Uterus (tissue), 2 donors: Measurements from ENCODE around the gene SLC38A8.

Source experiments
- CTCF ChIP-seq, 4 experiments: fragments of 200-600 bp in 2 of 4; fragments of 450-650 bp in 2 of 4; sonication (generic) in 2 of 4; IDR thresholded peaks; one replicate each; pipeline ENCODE4 v1.5.1; 2016 to 2019; ENCODE audit warnings: antibody characterized with exemption in 4 of 4, mild to moderate bottlenecking in 2 of 4, moderate library complexity in 1 of 4
- POLR2A ChIP-seq, 2 donors: fragments of 450-650 bp; IDR thresholded peaks; one replicate each; pipeline ENCODE4 v1.6.1; 2016; ENCODE audit warnings: antibody characterized with exemption in 2 of 2, mild to moderate bottlenecking in 1 of 2, moderate library complexity in 1 of 2

- TF ChIP-seq CTCF (IDR thresholded peaks at IDR 0.05) (no peak), POLR2A (IDR thresholded peaks at IDR 0.05) (no peak)
Observed at GRCh38 chr16:84071121-84071520, 28.5 kb upstream of the SLC38A8 start.
